H9 (cell line): ENCODE measurements around the gene ACER3. TPM values are rescaled to one million over a fixed set of nuclear protein-coding genes. Genes with fewer than 3 reads are reported as not detected.

ENCODE experiments used
- DNase-seq: peaks from one replicate; pipeline ENCODE4 v3.0.0-alpha.2; 2017
- H2AFZ ChIP-seq: one replicate; pipeline ENCODE4 v1.6.1; 2013; ENCODE audit warnings: mild to moderate bottlenecking, low read length, control low read depth, moderate library complexity
- H2AK5ac ChIP-seq: 2 replicates; pipeline ENCODE4 v1.6.1; 2013; ENCODE audit warnings: low read length, control low read depth, mixed read lengths; ENCODE audit not compliant: insufficient read length
- H2BK120ac ChIP-seq: one replicate; pipeline ENCODE4 v1.6.1; 2013; ENCODE audit warnings: low read depth, mild to moderate bottlenecking, low read length, control low read depth, inconsistent platforms; ENCODE audit not compliant: poor library complexity, severe bottlenecking
- H2BK12ac ChIP-seq: 2 replicates; pipeline ENCODE4 v1.6.1; 2013; ENCODE audit warnings: low read length, control low read depth, mixed read lengths, low read depth; ENCODE audit not compliant: insufficient read length
- H2BK15ac ChIP-seq: 2 replicates; pipeline ENCODE4 v1.6.1; 2013; ENCODE audit warnings: low read depth, low read length, control low read depth
- H2BK20ac ChIP-seq: one replicate; pipeline ENCODE4 v1.6.1; 2013; ENCODE audit warnings: low read depth, mild to moderate bottlenecking, low read length, control low read depth, inconsistent platforms; ENCODE audit not compliant: poor library complexity, severe bottlenecking
- H2BK5ac ChIP-seq: 2 replicates; pipeline ENCODE4 v1.6.1; 2013; ENCODE audit warnings: low read length, control low read depth, mixed read lengths; ENCODE audit not compliant: insufficient read length
- H3K14ac ChIP-seq: 2 replicates; pipeline ENCODE4 v1.6.1; 2013; ENCODE audit warnings: low read length, control low read depth; ENCODE audit not compliant: insufficient read depth
- H3K18ac ChIP-seq: 2 replicates; pipeline ENCODE4 v1.6.1; 2013; ENCODE audit warnings: low read depth, mild to moderate bottlenecking, mixed read lengths, low read length, control low read depth; ENCODE audit not compliant: insufficient read length
- H3K23ac ChIP-seq: 2 replicates; pipeline ENCODE4 v1.6.1; 2013; ENCODE audit warnings: low read length, control low read depth, mixed read lengths, low read depth; ENCODE audit not compliant: insufficient read length
- H3K23me2 ChIP-seq: 2 replicates; pipeline ENCODE4 v1.6.1; 2013; ENCODE audit warnings: low read depth, mild to moderate bottlenecking, mixed read lengths, low read length, control low read depth; ENCODE audit not compliant: insufficient read length, poor library complexity, severe bottlenecking
- H3K27ac ChIP-seq: 2 replicates; pipeline ENCODE4 v1.5.1; 2013; ENCODE audit warnings: low read length, control low read depth, mixed read lengths, low read depth; ENCODE audit not compliant: insufficient read length
- H3K27me3 ChIP-seq: 2 replicates; pipeline ENCODE4 v1.6.1; 2013; ENCODE audit warnings: low read length, control low read depth, inconsistent platforms; ENCODE audit not compliant: insufficient read depth
- H3K4ac ChIP-seq: 2 replicates; pipeline ENCODE4 v1.6.1; 2013; ENCODE audit warnings: low read depth, mild to moderate bottlenecking, control low read depth, inconsistent platforms, low read length, moderate library complexity
- H3K4me1 ChIP-seq: 2 replicates; pipeline ENCODE4 v1.6.1; 2013; ENCODE audit warnings: low read length, control low read depth, inconsistent platforms; ENCODE audit not compliant: insufficient read depth
- H3K4me2 ChIP-seq: 2 replicates; pipeline ENCODE4 v1.6.1; 2013; ENCODE audit warnings: low read length, control low read depth, mixed read lengths; ENCODE audit not compliant: insufficient read length, insufficient read depth
- H3K56ac ChIP-seq: 2 replicates; pipeline ENCODE4 v1.6.1; 2013; ENCODE audit warnings: low read depth, mild to moderate bottlenecking, mixed read lengths, low read length, control low read depth; ENCODE audit not compliant: insufficient read length
- H3K79me1 ChIP-seq: 2 replicates; pipeline ENCODE4 v1.6.1; 2013; ENCODE audit warnings: low read depth, mild to moderate bottlenecking, moderate library complexity, low read length, control low read depth, inconsistent platforms; ENCODE audit not compliant: insufficient read depth, poor library complexity, severe bottlenecking
- H3K79me2 ChIP-seq: 2 replicates; pipeline ENCODE4 v1.6.1; 2013; ENCODE audit warnings: low read length, control low read depth, inconsistent platforms; ENCODE audit not compliant: insufficient read depth
- H3K9ac ChIP-seq: 2 replicates; pipeline ENCODE4 v1.6.1; 2013; ENCODE audit warnings: low read length, control low read depth, mixed read lengths; ENCODE audit not compliant: insufficient read length; ENCODE audit errors: extremely low read depth
- H3K9me3 ChIP-seq: one replicate; pipeline ENCODE4 v1.6.1; 2013; ENCODE audit warnings: low read depth, low read length, inconsistent platforms; ENCODE audit not compliant: control insufficient read depth
- H3T11ph ChIP-seq: one replicate; pipeline ENCODE4 v1.6.1; 2013; ENCODE audit warnings: mild to moderate bottlenecking, low read length, control low read depth, inconsistent platforms
- H4K20me1 ChIP-seq: one replicate; pipeline ENCODE4 v1.6.1; 2013; ENCODE audit not compliant: control insufficient read depth, insufficient read length, insufficient read depth
- H4K5ac ChIP-seq: 2 replicates; pipeline ENCODE4 v1.6.1; 2013; ENCODE audit warnings: low read depth, mild to moderate bottlenecking, mixed read lengths, low read length, control low read depth; ENCODE audit not compliant: insufficient read length
- H4K8ac ChIP-seq: replicated peaks from 2 replicates; pipeline ENCODE4 v1.6.1; 2013; ENCODE audit warnings: low read length, control low read depth, mixed read lengths, low read depth; ENCODE audit not compliant: insufficient read length
- H4K91ac ChIP-seq: 2 replicates; pipeline ENCODE4 v1.6.1; 2013; ENCODE audit warnings: low read depth, mild to moderate bottlenecking, moderate library complexity, mixed read lengths, low read length, control low read depth; ENCODE audit not compliant: insufficient read length
- H3K27ac Mint-ChIP-seq, 3 experiments: 2 replicates in 2 of 3; 3 replicates in 1 of 3; pipeline ENCODE4 v1.8.0; 2020 to 2021; ENCODE audit warnings: mixed read lengths in 3 of 3, mild to moderate bottlenecking in 1 of 3, moderate library complexity in 1 of 3
- H3K27me3 Mint-ChIP-seq: 2 replicates; pipeline ENCODE4 v1.8.0; 2021; ENCODE audit warnings: low read depth, mild to moderate bottlenecking, moderate library complexity, mixed read lengths
- H3K36me3 Mint-ChIP-seq, 3 experiments: 2 replicates in 2 of 3; 3 replicates in 1 of 3; pipeline ENCODE4 v1.8.0; 2020 to 2021; ENCODE audit warnings: low read depth in 3 of 3, mixed read lengths in 3 of 3; ENCODE audit not compliant: insufficient read depth in 1 of 3
- H3K4me1 Mint-ChIP-seq, 2 experiments: 2 replicates each; pipeline ENCODE4 v1.8.0; 2020; ENCODE audit warnings: mixed read lengths in 2 of 2
- H3K4me3 Mint-ChIP-seq, 2 experiments: 2 replicates in 1 of 2; 3 replicates in 1 of 2; pipeline ENCODE4 v1.8.0; 2020 to 2021; ENCODE audit warnings: mild to moderate bottlenecking in 2 of 2, mixed read lengths in 2 of 2, moderate library complexity in 1 of 2
- H3K9me3 Mint-ChIP-seq, 2 experiments: 2 replicates in 1 of 2; 3 replicates in 1 of 2; pipeline ENCODE4 v1.8.0; 2020; ENCODE audit warnings: mild to moderate bottlenecking in 2 of 2, mixed read lengths in 2 of 2, moderate library complexity in 1 of 2
- WGBS: extraction: QIAGEN DNeasy Blood & Tissue Kit; methylation state at CpG from one replicate; pipeline ENCODE4 v1.1.7; 2013; ENCODE audit warnings: missing lambda C conversion rate, low lambda C conversion rate, mixed read lengths; ENCODE audit not compliant: insufficient read length; ENCODE audit errors: extremely low coverage; 5-methylcytosine and 5-hydroxymethylcytosine counted together
- total RNA-seq: library from RNA; stranded (reverse); gene quantifications from 2 replicates; pipeline ENCODE4 v1.2.1, GENCODE V29; 2021
- TF ChIP-seq, protein P1 (sequence below): fragments of 200-600 bp; sonication (generic); conservative IDR thresholded peaks from 3 replicates; pipeline ENCODE4 v1.8.0; 2021; ENCODE audit warnings: antibody characterized with exemption, mild to moderate bottlenecking

Gene ACER3
- total RNA-seq, 1 experiment from 2014 or later: 14.7 TPM

DNA sequence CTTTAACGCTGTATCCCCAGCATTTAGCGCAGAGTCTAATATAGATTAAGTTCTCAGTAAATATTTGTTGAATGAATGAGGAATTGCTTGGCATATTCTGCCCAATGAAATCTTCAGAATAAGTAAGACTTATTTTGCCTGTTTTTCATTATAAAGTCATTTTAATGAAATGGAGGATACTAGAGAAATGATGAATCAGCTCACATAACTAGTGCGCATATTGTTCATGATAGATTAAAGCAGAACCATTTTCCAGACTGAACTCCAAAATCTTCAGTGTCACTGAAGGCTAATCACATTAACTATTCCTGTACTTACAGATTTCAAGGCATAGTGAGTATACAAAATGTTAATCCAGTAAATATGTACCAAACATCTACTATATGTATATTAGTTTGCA is 29.6 kb downstream of the ACER3 start:
- Histone ChIP-seq H4K8ac (no peak overlapping the region), H4K5ac (no peak overlapping the region), H3K27me3 (no peaks in the 10 kb centered on the region), H3K79me2 (no peaks in the 10 kb centered on the region), H3K9ac (no peak overlapping the region), H2AFZ (no peak overlapping the region), H4K20me1 (no peaks in the 10 kb centered on the region), H3K79me1 (no peaks in the 10 kb centered on the region), H2BK20ac (no peak overlapping the region), H3T11ph (no peak overlapping the region), H3K56ac (no peak overlapping the region), H3K27ac (no peak overlapping the region), H4K91ac (no peak overlapping the region), H3K4me2 (no peak overlapping the region), H3K9me3 (no peaks in the 10 kb centered on the region), H3K14ac (no peak overlapping the region), H2BK15ac (no peak overlapping the region), H2BK120ac (no peak overlapping the region), H3K23ac (no peak overlapping the region), H2AK5ac (no peak overlapping the region), H3K4me1 (no peaks in the 10 kb centered on the region), H2BK5ac (no peak overlapping the region), H3K4ac (no peak overlapping the region), H2BK12ac (no peak overlapping the region), H3K18ac (no peak overlapping the region), H3K23me2 (no peaks in the 10 kb centered on the region)
- DNase-seq: no peak
- H3K9me3 Mint-ChIP-seq: no peaks in the 10 kb centered on the region
- H3K27ac Mint-ChIP-seq: no peak overlapping the region
- TF ChIP-seq, protein P1, sequence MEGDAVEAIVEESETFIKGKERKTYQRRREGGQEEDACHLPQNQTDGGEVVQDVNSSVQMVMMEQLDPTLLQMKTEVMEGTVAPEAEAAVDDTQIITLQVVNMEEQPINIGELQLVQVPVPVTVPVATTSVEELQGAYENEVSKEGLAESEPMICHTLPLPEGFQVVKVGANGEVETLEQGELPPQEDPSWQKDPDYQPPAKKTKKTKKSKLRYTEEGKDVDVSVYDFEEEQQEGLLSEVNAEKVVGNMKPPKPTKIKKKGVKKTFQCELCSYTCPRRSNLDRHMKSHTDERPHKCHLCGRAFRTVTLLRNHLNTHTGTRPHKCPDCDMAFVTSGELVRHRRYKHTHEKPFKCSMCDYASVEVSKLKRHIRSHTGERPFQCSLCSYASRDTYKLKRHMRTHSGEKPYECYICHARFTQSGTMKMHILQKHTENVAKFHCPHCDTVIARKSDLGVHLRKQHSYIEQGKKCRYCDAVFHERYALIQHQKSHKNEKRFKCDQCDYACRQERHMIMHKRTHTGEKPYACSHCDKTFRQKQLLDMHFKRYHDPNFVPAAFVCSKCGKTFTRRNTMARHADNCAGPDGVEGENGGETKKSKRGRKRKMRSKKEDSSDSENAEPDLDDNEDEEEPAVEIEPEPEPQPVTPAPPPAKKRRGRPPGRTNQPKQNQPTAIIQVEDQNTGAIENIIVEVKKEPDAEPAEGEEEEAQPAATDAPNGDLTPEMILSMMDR: no peak
- WGBS: no CpG with 5 or more reads among the region's 3 CpGs
- H3K27me3 Mint-ChIP-seq: no peaks in the 10 kb centered on the region
- peaks cover 3 to 4% of the 10 kb centered on the region in 2 experiments; a peak in 3 of 4 replicates for H3K4me1 Mint-ChIP-seq
- no peak overlapping the region for H3K4me3 Mint-ChIP-seq
- no peaks in the 10 kb centered on the region for H3K36me3 Mint-ChIP-seq
